Testis (tissue), 2 donors: Measurements from ENCODE around the gene CHST8.

ENCODE experiments used
- CTCF ChIP-seq, 3 experiments: fragments of 450-650 bp in 2 of 3; fragments of 200-600 bp in 1 of 3; sonication (generic) in 1 of 3; IDR thresholded peaks; one replicate each; pipeline ENCODE4 v1.5.1; 2016 to 2019; ENCODE audit warnings: antibody characterized with exemption in 3 of 3, mild to moderate bottlenecking in 2 of 3, moderate library complexity in 1 of 3
- POLR2A ChIP-seq: fragments of 450-650 bp; IDR thresholded peaks from one replicate; pipeline ENCODE4 v1.6.1; 2017; ENCODE audit warnings: antibody characterized with exemption, mild to moderate bottlenecking, moderate library complexity

GRCh38 chr19:33748231-33748630, 126.5 kb downstream of the CHST8 start:
- TF ChIP-seq POLR2A (no peak), CTCF (IDR thresholded peaks at IDR 0.05) (no peak)
